GM19452 (cell line): Measurements from ENCODE around the gene ACTL10.
"Not testable (repeated sequence)": the region's sequence is repeated elsewhere in the genome, so short reads cannot be mapped to it uniquely, and the experiment has no call there.

Experiments
- ATAC-seq: cut with Tn5 transposase; IDR thresholded peaks from one replicate; pipeline ENCODE4 v1.9.1; 2021; ENCODE audit not compliant: unreplicated experiment

The ACTL10 gene

GRCh38 chr20:33693741-33694638 lies 27.2 kb downstream of the ACTL10 start:
- ATAC-seq, result no peak

- no peak for ATAC-seq
Observed at GRCh38 chr20:33694639-33695012, 27.9 kb downstream of the ACTL10 start.

GRCh38 chr20:33696448-33696847 lies 29.7 kb downstream of the ACTL10 start:
- ATAC-seq, result no peak

GRCh38 chr20:33697129-33697528 lies 30.4 kb downstream of the ACTL10 start:
- ATAC-seq, result no peak

GRCh38 chr20:33698966-33699365 lies 32.2 kb downstream of the ACTL10 start:
- not testable (repeated sequence) for ATAC-seq

- ATAC-seq, result not testable (repeated sequence)
Observed at GRCh38 chr20:33700696-33701441, 34.1 kb downstream of the ACTL10 start.

GRCh38 chr20:33701629-33702450 lies 35.1 kb downstream of the ACTL10 start:
- no peak for ATAC-seq

- no peak for ATAC-seq
Observed at GRCh38 chr20:33702861-33703260, 36.1 kb downstream of the ACTL10 start.

GRCh38 chr20:33703498-33704137 lies 36.9 kb downstream of the ACTL10 start:
- ATAC-seq, result no peak

GRCh38 chr20:33704197-33704924 lies 37.6 kb downstream of the ACTL10 start:
- ATAC-seq, result no peak

GRCh38 chr20:33707668-33708067 lies 40.9 kb downstream of the ACTL10 start:
- no peak for ATAC-seq

GRCh38 chr20:33709398-33709797 lies 42.7 kb downstream of the ACTL10 start:
- no peak for ATAC-seq

- no peak for ATAC-seq
Observed at GRCh38 chr20:33709905-33710541, 43.3 kb downstream of the ACTL10 start.

GRCh38 chr20:33710681-33711445 lies 44.1 kb downstream of the ACTL10 start:
- no peak for ATAC-seq

GRCh38 chr20:33711446-33711738 lies 44.6 kb downstream of the ACTL10 start:
- ATAC-seq, result no peak

- ATAC-seq, result no peak
Observed at GRCh38 chr20:33713865-33714367, 47.2 kb downstream of the ACTL10 start.

GRCh38 chr20:33716498-33716897 lies 49.8 kb downstream of the ACTL10 start:
- no peak for ATAC-seq
